Keratinocyte (primary cell): ENCODE measurements around the gene KRT1. TPM values are rescaled to one million over a fixed set of nuclear protein-coding genes. Genes with fewer than 3 reads are reported as not detected.

Experiments used
- DNase-seq: peaks from one replicate; pipeline ENCODE4 v3.0.0-alpha.2; 2011; ENCODE audit warnings: low read depth, missing footprints, low spot score
- FAIRE-seq: peaks from 2 replicates; lab custom pipeline; 2011; peaks lifted over from hg19 to GRCh38; lab: Jason Lieb, UNC
- H2AFZ ChIP-seq: 2 replicates; pipeline ENCODE4 v1.6.0; 2012; ENCODE audit warnings: low read length, control low read depth, inconsistent platforms; ENCODE audit not compliant: control insufficient read depth
- H3K27ac ChIP-seq: 2 replicates; pipeline ENCODE4 v1.5.1; 2011; ENCODE audit warnings: low read length; ENCODE audit not compliant: control insufficient read depth, insufficient read depth
- H3K27me3 ChIP-seq: 3 replicates; pipeline ENCODE4 v1.6.0; 2011; ENCODE audit warnings: low read length; ENCODE audit not compliant: control insufficient read depth, insufficient read depth; ENCODE audit errors: extremely low read depth
- H3K36me3 ChIP-seq, 2 experiments: 2 replicates in 1 of 2; 3 replicates in 1 of 2; pipeline ENCODE4 v1.5.1; 2011; ENCODE audit warnings: low read length in 2 of 2, mild to moderate bottlenecking in 1 of 2; ENCODE audit not compliant: control insufficient read depth in 2 of 2, insufficient read depth in 2 of 2; ENCODE audit errors: extremely low read depth in 1 of 2
- H3K4me1 ChIP-seq: 3 replicates; pipeline ENCODE4 v1.5.1; 2011; ENCODE audit warnings: low read length; ENCODE audit not compliant: control insufficient read depth, insufficient read depth; ENCODE audit errors: extremely low read depth
- H3K4me2 ChIP-seq: 3 replicates; pipeline ENCODE4 v1.6.0; 2011; ENCODE audit warnings: low read depth, low read length; ENCODE audit not compliant: control insufficient read depth, insufficient read depth; ENCODE audit errors: extremely low read depth
- H3K4me3 ChIP-seq, 3 experiments: fragments of 200-600 bp in 1 of 3; sonication (generic) in 1 of 3; 2 replicates in 2 of 3; 3 replicates in 1 of 3; pipeline ENCODE4 v1.5.1; 2011 to 2016; ENCODE audit warnings: low read length in 3 of 3, mild to moderate bottlenecking in 3 of 3, control low read depth in 2 of 3, inconsistent platforms in 1 of 3, low read depth in 1 of 3, mixed read lengths in 1 of 3, mixed run types in 1 of 3, moderate library complexity in 1 of 3; ENCODE audit not compliant: control insufficient read depth in 2 of 3, insufficient read depth in 2 of 3; ENCODE audit errors: extremely low read depth in 1 of 3
- H3K79me2 ChIP-seq: 2 replicates; pipeline ENCODE4 v1.6.0; 2012; ENCODE audit warnings: low read length; ENCODE audit not compliant: control insufficient read depth, insufficient read depth
- H3K9ac ChIP-seq: 3 replicates; pipeline ENCODE4 v1.6.0; 2011; ENCODE audit warnings: low read length; ENCODE audit not compliant: control insufficient read depth, insufficient read depth; ENCODE audit errors: extremely low read depth
- H3K9me1 ChIP-seq: 3 replicates; pipeline ENCODE4 v1.6.0; 2011; ENCODE audit warnings: low read length; ENCODE audit not compliant: control insufficient read depth, insufficient read depth; ENCODE audit errors: extremely low read depth
- H3K9me3 ChIP-seq: 2 replicates; pipeline ENCODE4 v1.5.1; 2012; ENCODE audit warnings: low read depth, low read length; ENCODE audit not compliant: control insufficient read depth
- H4K20me1 ChIP-seq: 3 replicates; pipeline ENCODE4 v1.6.0; 2011; ENCODE audit warnings: low read length; ENCODE audit not compliant: control insufficient read depth, insufficient read depth; ENCODE audit errors: extremely low read depth
- CTCF ChIP-seq, 3 experiments: IDR thresholded peaks in 1 of 3; conservative IDR thresholded peaks in 1 of 3; optimal IDR thresholded peaks in 1 of 3; 2 replicates in 2 of 3; 3 replicates in 1 of 3; pipeline versions ENCODE3 to v1.5.1; 2011; ENCODE audit warnings: low read length in 3 of 3, mild to moderate bottlenecking in 3 of 3, moderate library complexity in 2 of 3, control low read depth in 1 of 3, inconsistent platforms in 1 of 3; ENCODE audit not compliant: insufficient read depth in 2 of 3; ENCODE audit errors: extremely low read depth in 1 of 3
- EZH2 ChIP-seq: IDR thresholded peaks from one replicate; pipeline ENCODE4 v1.6.1; 2012; ENCODE audit warnings: inconsistent platforms, mild to moderate bottlenecking, low read length, moderate library complexity
- dilution Hi-C: fragments of 300-500 bp; cut with MboI; formaldehyde crosslinking; loops from one replicate; pipeline ENCODE4 v1.7.0; 2020; ENCODE audit warnings: low sequenced_read_pairs; ENCODE audit not compliant: extremely low pct_ligation_motif_present
- polyA plus RNA-seq, 5 experiments: library from polyadenylated mRNA; depleted of rRNA in 3 of 5; stranded (reverse) in 3 of 5; stranded (forward) in 1 of 5; unstranded in 1 of 5; fragments of >200 nt; gene quantifications; 1 replicate in 1 of 5; 2 replicates in 3 of 5; 3 replicates in 1 of 5; pipeline versions ENCODE4 v1.2.1 to v1.2.3, GENCODE V29; 2011 to 2012; ENCODE audit warnings: missing spikeins in 2 of 5, low read depth in 1 of 5, low replicate concordance in 1 of 5

The KRT1 gene
- polyA plus RNA-seq, 1 donor (not counting 4 experiments of a cell fraction or from before 2014, with no cell fraction given) = 92.2 TPM

- Histone ChIP-seq H3K4me1 (no peaks in the 10 kb centered on the region), H3K79me2 (no peaks in the 10 kb centered on the region), H3K9me3 (no peaks in the 10 kb centered on the region), H2AFZ (no peak overlapping the region), H3K9me1 (no peaks in the 10 kb centered on the region), H3K36me3 (no peaks in the 10 kb centered on the region), H3K9ac (no peak overlapping the region), H3K4me3 (no peak overlapping the region), H3K27ac (no peak overlapping the region), H3K27me3 (peaks cover 37% of the 10 kb centered on the region), H4K20me1 (no peaks in the 10 kb centered on the region), H3K4me2 (no peak overlapping the region)
- no peak for FAIRE-seq
- TF ChIP-seq CTCF (optimal IDR thresholded peaks at IDR 0.05 in 1 of 3, IDR thresholded peaks at IDR 0.05 in 1 of 3, conservative IDR thresholded peaks at IDR 0.05 in 1 of 3; ENCODE audit: extremely low read depth in 1 of 3, insufficient read depth in 2 of 3, low read length in 3 of 3) (no peak), EZH2 (no peak)
- no peak for DNase-seq
- dilution Hi-C loops = no loop called here
These were observed 24.3 kb upstream of the KRT1 start for GRCh38 chr12:52704464-52704863.

- H4K20me1 ChIP-seq = peaks cover 4% of the 10 kb centered on the region
- DNase-seq = no peak
- peaks cover 39% of the 10 kb centered on the region for H3K27me3 ChIP-seq
- H3K9me3 ChIP-seq = no peaks in the 10 kb centered on the region
- H3K27ac ChIP-seq = no peak overlapping the region
- TF ChIP-seq EZH2 (no peak), CTCF (optimal IDR thresholded peaks at IDR 0.05 in 1 of 3, IDR thresholded peaks at IDR 0.05 in 1 of 3, conservative IDR thresholded peaks at IDR 0.05 in 1 of 3; ENCODE audit: extremely low read depth in 1 of 3, insufficient read depth in 2 of 3, low read length in 3 of 3) (no peak)
- H2AFZ ChIP-seq = no peak overlapping the region
- H3K79me2 ChIP-seq = no peaks in the 10 kb centered on the region
- dilution Hi-C loops = no loop called here
- peaks cover 2% of the 10 kb centered on the region for H3K9me1 ChIP-seq
- no peak for FAIRE-seq
- H3K9ac ChIP-seq = no peak overlapping the region
- no peaks in the 10 kb centered on the region for H3K4me1 ChIP-seq
- no peak overlapping the region for H3K4me3 ChIP-seq
- no peaks in the 10 kb centered on the region for H3K36me3 ChIP-seq
- H3K4me2 ChIP-seq = no peak overlapping the region
These were observed 23.7 kb upstream of the KRT1 start for GRCh38 chr12:52703878-52704277.
